T follicular helper cell (primary cell): Measurements from ENCODE around the gene IGFBP7.

Experiments used
- DNase-seq: peaks from one replicate; pipeline ENCODE4 v3.0.0-alpha.2; 2020; ENCODE audit warnings: low read depth

IGFBP7 gene

DNA sequence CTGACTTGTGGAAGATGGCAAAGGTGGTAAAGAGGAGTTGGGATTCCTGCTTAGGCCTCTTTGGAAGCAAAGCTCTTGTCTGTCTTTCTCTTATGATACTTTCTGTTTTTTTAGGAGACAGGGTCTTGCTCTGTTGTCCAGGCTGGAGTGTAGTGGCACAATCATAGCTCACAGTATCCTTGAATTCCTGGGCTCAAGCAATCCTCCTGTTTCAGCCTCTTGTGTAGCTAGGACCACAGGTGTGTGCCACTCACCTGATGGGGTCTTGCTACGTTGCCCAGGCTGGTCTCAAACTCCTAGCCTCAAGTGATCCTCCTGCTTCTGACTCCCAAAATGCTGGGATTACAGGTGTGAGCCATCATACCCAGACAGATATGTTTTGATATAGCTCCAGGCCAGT lies 19.3 kb upstream of the IGFBP7 start:
- DNase-seq, result no peak

DNA sequence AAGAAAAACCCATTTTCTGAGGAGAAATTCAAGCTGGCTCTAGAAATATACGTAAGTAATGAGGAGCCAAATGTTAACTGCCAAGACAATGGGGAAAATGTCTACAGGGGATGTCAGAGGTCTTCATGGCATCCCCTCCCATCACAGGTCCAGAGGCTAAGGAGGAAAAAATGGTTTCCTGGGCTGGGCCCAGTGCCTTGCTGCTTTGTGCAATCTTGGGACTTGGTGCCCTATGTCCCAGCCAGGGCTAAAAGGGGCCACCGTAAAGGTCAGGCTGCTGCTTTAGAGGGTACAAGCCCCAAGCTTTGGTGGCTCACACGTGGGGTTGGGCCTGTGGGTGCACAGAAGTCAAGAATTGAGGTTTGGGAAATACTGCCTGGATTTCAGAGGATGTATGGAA lies 17.2 kb upstream of the IGFBP7 start:
- DNase-seq, result no peak

DNA sequence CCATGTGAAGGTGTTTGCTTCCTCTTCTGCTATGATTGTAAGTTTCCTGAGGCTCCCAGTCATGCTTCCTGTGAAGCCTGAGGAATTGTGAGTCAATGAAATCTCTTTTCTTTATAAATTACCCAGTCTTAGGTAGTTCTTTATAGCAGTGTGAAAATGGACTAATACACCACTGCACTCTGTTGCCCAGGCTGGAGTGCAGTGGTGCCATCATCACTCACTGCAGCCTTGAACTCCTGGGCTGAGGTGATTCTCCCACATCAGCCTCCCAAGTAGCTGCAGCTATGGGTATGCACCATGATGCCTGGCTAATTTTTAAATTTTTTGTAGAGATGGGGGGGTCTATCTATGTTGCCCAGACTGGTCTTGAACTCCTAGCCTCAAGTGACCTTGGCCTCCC lies 15.8 kb upstream of the IGFBP7 start:
- DNase-seq, result no peak

DNA sequence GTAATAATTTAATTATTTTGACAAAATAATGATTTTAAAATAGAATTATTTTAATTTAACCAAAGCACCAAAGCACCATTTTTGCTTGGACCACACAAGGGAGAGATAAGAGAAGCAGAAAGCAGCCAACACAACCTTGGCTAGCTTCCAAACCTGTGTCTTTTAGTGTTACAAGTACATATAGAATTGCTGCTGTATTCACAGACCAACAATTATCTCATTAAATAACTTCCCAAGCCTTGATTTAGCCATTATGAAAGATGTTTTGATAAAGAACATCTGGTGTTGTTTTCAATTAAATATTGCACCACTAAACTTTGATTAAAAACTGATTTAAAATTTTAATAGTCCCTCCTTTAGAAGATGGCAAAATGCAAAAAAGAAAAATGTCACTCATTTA lies 14.0 kb upstream of the IGFBP7 start:
- no peak for DNase-seq

DNA sequence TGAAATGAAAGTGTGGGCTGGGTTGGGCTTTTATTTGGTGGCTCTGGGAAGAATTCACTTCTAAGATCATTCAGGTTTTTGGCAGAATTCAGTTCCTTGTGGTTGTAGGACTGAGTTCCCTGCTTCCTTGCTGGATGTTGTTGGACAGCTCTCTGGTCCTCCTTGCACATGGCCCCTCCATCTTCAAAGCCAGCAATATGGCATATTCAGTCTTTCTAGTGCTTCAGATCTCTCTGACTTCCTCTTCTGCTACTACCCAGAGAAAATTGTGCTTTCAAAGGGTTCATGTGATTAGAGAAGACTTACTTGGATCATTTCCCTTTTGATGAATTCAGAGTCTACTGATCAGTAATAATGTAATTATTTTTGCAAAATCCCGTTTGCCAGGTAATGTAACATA lies 12.8 kb upstream of the IGFBP7 start:
- DNase-seq, result no peak

DNA sequence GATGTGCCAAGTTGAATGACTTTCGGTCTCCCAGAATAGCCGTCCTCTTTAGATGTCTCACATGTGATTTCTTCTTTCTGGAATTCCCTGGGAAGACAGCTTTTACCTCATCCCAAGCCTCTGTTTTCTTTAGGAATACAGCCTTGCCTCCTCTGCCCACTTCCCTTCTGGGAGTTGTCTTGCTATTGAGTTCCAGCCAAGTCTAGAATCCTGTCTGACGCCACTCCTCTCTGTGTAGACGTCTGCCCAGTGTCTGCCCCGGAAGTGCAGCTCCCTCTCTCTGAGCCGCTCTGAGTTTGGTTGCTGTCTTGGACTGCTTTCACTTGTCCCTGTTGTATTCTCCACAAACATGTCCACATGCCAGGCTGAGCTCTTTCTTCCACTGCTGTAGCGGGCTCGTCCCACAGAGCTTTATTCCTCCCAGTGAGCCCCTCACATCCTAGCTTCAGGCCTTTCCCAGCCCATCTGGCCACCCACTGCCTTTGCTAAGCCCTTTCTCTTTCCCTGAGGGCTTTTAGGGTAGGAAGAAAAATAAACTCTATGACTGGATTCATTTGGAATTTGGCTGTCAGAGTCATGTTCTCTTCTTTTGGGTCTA lies 9.0 kb upstream of the IGFBP7 start:
- DNase-seq, result no peak

DNA sequence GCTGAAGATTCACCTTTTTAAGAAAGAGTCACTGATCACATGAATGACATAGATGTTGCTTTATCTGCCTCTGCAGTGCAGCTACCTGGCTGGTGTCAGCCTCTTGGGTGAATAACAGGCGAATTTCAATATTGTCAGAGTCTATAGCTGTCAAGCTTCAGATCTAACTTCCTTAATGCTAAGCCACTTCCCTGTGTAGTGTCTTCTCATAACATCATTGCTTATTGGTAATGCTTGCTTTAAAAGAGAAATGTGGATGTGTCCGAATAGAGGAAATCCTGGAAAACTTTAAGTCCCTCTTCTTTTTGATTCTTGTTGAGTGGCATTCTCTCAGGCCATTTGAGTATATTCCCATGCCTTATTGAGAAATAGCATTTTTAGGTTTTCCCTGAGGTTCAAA lies 7.3 kb upstream of the IGFBP7 start:
- DNase-seq, result no peak

DNA sequence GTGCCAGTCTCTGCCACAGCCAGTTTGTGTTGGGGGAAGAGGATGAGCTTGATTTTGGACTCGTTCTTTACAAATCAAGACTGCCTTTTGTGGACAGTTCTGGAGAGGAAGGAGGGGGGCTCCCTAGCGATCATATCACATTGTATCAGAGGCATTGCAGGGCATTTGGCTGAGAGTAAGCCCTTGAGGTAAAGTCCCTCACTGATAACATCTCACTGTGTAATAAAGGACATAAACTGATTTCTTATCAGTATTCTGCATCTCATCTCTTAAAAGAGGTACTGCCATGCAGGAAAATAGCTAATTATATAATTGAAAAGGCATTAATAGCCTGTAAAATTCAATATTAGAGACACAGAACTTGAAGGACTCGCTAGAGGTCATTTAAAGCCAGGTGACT lies 6.1 kb upstream of the IGFBP7 start:
- DNase-seq, result no peak

DNA sequence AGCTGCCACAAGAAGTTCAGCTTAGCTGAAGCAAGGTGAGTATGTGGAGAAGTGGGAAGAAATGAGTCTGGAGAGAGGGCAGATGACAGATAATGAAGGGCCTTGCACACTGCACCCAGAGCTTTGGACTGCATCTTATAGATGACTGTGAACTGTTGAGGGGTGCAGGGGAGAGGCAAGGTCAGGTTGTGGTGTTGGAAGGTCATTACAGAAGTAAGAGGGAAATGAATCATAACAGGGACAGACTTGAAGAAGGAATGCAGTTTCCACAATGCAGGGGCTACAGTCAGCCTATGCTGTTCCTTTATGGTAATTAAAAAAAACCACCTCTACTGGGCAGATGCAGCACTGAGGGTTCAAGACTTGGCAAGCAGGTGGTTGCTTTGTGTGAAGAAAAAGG lies 4.8 kb upstream of the IGFBP7 start:
- DNase-seq, result no peak

DNA sequence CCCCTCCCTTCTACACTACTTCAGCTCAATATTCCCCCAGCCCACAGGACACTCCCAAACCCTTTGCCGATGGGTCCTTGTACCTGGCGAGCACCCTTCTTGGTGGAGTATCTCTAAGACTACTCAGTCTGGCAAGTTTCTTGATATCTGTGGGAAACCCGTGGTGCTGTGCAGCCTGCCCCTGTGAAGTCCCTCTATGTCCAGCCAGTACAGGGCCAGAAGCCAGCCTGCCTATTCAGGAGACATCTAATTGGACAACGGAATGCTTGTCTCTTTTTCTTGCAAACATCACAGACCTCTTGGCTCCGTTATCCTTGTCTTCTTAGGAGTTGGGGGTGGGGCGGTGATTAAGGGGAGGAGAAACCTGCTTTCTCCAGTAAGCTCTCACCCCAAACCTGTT lies 3.7 kb upstream of the IGFBP7 start:
- no peak for DNase-seq

DNA sequence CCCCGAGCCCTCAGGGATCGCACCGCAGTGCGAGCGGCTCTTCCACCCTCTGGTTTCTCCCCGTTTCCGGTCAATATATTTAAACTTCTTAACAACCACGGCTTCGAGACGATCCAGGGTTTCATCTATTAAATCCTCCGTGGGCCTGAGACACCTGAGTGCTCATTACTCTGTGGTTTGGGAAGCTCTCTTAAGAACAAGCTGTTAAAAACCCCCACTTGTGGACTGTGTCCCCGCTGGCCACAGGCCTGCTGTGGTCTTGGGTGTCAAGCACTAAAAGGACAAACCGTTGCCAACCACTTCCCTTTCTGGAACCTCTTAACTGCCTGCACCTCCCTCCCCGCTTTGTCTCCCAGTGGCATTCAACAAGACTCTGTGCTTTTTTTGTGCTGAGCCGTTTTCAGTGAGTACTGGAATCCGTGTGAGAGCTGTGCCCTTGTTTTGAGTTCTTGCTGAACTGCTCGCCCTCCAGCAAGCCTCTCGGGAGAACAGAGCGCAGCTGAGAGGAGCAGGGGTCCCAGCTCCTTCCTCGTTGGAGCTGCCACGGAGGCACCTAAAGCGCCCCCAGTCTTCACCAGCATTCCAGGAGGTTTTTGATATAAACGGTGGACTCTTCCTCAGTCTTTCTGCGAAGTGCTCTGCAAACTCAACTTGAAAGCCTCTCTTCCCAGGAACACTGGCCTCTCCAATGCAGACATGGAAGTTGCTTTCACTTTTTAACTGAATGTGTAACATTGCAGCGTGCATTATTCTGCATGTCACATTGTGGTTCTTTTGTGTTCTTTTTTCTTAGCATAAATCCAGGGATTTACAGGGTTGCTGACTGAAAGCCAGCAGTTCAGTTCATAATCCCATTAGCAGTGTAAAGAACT lies 691 bp upstream of the IGFBP7 start:
- no peak for DNase-seq

DNA sequence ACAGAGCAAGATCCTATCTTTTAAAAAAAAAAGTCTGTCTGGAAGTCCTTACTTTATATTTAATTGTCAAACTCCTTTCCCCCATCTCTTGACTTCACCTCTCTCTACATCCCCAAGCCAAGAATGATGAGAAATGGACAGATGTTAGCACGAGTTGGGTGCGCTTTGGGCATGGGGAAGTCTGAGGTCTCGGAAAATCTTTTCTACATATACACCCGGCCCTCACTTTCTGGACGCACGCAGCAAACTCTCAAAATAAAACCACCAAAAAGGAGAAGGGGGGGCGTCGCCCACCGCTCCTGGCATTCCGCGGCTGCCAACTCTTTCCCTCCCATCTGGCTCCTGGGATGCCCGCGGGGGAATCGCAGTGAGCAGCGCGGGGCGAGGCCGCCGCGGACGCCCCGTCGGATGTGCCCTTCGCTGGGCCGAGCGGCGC lies 756 bp downstream of the IGFBP7 start:
- no peak for DNase-seq

DNA sequence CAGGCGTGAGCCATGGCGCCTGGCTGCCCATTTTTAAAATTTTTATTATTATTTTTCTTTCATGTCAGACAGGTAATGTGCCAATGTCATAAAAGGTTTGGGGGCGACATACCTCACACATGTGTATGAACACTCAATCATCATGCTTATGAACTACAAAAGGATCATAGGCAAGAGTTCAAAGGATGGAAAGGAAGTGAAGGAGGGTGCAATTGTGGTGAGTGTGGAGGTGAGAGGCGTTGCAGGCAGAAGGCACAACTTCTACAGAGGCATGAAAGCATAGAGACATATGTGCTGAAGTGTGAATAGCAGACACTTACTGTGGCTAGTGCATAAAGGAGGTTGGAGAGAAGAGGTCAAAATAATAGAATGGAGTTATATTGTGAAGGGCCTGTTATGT lies 4.0 kb downstream of the IGFBP7 start:
- no peak for DNase-seq

DNA sequence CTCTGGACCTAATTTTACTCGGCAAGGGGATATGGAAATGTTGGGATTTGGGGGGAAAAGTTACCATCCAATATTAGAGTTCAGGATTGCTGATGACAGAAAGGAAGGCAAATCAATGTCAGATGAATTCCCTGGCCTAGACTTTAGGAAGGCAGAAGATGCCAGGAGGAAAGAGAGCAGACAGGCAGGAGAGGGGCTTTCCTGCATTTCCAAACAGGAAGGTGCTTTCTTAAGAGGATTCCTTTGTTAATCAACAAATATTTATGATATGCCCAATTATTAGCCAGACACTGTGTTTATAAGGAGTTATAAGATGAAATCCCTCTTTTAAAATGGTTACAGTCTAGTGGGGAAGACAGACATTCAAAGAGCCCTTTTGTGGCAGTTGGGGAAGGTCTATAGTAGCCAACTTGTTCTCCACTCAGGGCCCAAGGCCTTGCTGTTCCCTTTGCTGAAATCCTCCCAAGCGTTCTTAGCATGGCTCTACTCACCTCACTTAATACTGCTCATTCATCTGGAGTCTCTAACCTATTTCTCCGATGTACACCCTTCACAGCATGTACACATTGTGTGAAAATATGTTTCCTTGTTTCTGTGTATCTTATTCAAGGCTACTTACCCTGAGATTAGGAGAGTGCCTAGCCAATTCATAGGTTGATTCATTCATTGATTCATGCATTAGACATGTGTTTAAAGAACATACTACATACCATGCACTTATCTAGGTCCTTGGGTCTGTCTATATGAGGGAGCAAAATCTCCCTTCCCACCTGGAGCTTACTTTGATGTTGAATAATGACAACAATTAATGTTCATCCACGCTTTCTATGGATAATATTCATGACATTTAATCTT lies 5.3 kb downstream of the IGFBP7 start:
- no peak for DNase-seq

DNA sequence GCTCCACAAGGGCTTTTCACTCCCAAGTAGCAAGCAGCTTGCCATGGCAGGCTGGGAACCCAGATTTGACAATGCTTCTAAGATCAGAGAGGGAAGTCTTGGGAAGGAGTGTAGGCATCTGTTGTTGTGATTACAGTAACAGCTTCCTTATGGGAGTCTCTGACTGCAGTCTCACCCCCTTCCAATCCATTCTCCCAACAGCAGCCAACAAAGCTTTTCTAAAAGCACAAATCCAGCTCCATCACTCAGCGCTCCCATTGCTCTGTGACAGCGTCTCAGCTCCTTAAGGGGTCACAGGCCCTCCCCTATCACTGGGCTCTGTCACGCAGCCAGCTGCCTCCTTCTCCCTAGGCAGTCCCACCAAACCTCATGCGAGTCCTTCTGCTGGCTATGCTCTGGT lies 7.1 kb downstream of the IGFBP7 start:
- DNase-seq, result no peak

DNA sequence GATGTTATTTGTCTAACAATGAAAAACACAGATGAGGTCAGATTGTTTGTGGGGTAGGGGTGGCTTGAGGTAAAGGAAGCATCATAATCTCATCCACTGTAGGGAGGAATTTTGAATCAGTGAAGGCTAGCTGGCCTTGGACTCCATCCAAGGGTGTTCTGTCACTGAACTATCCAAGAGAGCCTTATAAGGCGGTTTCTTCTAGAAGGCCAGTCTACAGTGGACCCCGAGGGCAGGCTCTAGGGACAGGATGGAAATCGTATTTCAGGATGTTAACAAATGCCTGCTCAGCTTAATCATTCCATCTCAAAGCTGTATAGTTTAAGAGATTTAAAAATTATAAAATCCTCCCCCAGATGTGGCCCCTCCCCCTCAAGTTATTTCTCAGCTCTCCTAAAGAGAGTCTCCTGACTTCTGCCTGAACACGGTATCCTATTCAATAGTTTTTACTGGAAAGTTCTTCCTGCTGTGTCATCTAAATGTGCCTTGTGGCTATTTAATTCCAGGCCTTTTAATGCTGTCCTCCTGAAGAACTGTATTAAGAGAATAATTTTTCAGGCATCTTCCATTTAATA lies 8.0 kb downstream of the IGFBP7 start:
- DNase-seq, result no peak

DNA sequence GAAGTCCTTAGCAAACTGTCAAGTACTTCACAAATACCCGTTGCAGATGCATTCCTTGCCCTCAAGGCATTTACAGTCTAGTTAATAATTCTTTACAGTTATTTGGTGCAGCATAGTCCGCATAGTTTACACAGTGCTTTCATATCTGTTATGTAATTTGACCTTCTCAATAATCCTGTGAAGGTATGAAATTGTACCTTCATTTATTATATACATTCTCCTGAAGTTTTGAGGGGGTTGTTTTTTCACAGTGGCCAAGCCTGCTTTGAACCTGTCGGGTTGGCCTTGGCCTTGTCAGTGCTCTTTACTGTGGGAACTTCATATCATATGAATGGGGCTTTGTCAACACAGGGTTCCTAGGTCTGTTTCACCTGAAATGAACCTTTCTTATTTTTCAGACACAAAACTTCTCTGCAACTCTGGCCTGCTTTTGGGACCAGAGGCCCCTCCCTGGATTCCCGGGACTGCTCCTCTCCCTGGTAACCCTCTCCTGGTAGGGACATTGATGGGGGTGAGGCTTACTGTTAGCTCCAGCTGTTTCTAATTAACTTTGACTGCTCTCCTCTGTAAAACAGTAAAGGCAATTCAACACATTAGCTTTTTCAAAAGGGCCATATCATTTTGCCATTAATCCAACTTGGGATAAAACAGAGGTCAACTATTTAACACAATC lies 9.1 kb downstream of the IGFBP7 start:
- DNase-seq, result no peak

DNA sequence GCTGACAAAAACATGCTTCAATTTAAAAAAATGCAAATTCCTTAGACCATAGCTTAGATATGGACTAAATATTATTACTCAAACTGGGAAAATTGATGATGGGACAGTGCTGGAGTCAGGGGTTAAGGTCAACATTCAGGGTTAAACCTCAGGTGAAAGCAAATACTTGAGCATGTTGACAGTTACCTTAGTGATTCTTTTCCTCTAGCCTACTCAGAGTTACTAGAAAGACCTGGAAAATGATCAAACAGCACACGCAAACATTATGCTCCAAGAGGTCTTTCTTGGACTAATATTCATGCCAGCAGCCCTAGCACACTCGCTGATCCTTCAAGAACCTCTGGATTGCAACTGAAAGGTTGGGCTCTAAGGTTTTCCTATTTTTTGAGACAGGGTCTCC lies 10.8 kb downstream of the IGFBP7 start:
- no peak for DNase-seq

DNA sequence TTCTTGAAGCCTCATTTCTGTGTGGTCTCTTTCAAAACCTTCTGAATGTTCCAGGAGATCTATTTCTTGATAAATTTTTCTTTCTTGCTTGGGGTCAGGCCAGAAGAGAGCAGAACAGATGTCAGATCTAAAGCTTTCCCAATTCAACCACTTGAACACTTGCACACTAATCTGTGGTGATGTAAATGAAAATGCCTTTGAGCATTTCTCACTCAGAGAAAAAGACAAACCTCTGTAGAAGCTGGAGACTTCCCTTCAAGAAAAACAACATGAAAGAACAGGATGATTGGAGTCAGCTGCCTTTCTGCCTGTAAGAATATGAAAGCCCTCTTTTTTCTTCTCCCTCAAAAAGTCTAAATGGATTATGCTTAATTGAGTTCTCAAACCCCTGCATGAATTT lies 11.2 kb downstream of the IGFBP7 start:
- DNase-seq, result no peak

DNA sequence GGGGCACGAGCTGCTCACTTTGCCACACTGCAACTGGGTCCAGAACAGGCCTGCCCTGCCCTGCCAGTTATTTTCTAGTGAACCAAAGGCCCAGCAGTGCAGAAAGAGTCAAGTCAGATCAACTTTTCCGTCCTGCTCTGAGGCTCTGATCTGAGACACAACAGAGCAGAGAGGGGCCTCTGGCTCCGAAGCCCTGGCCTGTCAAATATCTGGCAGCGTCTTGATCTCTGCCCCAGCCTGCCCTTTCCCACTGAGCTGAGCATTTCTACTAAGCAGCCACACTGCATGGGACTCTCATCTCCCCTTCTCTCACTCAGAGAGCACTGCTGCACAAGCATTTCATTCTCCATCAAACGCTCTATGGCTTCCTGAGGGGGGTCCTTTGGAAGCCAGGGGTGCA lies 11.8 kb downstream of the IGFBP7 start:
- DNase-seq, result no peak

DNA sequence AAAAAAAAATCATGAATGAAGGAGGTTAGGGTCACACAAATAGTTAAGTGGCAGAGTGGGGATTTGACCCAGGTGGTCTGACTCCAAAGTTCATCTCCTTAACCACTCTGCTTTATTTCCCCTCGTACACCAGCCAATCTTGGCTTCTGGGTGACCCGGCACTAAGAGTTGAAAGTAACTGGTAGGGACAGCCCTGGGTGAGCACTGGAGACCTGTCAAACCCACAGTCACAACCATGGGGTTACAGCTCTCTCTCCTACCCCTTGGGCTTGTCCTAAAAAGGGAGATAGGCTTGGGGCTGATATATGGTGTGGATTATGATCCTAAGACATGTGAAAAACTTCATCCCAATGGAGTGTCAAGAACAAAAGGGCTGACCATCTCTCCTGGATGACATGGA lies 12.5 kb downstream of the IGFBP7 start:
- no peak for DNase-seq

DNA sequence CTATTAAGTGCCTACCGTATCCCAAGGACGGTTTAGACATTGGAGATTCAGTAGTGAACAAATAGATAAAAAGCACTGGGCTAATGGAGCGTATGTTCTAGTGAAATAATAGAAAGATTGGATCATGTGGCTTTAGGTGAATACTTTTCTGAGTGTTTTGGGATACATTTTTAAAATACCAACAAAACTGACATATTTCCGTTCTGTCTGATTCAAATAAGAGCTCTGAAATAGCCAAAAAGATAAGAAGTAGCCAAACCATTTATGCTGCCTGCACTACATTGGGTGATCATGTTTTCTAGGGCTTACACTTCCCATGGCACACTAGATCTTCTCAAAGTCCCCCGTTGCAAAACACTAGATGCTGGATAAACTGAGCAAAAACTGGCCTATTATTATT lies 14.2 kb downstream of the IGFBP7 start:
- no peak for DNase-seq
